GDM1 (cell line): Measurements from ENCODE around the gene PSMG2.

Experiments
- DNase-seq: peaks from one replicate; lab custom pipeline; 2025; lab: John Stamatoyannopoulos, UW

The PSMG2 gene

DNA sequence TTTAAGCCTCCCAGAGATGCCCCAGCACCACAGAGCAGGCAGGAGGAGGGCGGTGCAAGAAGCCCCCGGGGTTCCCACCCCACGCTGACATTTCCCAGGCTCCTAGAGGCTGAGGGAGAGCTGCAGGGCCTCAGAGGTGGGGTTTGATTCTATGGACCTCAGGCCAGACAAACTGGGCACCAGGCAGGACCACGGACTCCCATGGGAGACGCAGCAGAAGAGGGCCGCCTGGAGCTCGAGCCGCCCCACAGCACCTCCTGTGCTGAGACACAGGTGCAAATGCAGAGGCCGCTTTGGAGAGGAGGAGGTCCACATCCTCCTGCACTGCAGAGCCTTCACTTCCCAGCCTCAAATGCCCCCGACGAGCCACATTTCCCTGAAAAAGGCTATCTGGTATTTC is 62.7 kb downstream of the PSMG2 start:
- no peak for DNase-seq

GRCh38 chr18:12766986-12767433 is 64.2 kb downstream of the PSMG2 start:
- DNase-seq: no peak

DNA sequence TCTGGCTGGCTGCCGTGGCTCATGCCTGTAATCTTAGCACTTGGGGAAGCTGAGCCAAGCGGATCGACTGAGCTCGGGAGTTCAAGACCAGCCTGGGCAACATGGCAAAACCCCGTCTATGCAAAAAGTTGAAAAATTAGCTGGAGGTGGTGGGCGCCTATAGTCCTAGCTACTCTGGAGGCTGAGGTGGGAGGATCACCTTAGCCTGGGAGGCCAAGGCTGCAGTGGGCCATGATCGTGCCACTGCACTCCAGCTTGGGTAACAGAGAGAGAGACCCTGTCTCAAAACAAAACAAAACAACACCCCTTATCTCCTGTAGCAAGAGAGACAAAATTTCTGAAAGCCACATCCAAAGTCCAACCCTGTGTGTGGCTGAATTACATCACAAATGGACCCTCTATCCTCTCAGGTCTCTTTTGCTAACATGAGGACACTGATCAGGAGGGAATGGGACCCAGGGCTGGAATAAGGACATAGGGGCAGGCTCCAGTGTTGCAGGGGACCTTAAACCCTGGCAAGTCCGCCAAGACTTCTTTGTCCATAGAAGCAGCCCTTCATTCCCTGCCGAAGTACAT is 64.8 kb downstream of the PSMG2 start:
- no peak for DNase-seq

- no peak for DNase-seq
These were observed 65.8 kb downstream of the PSMG2 start for GRCh38 chr18:12768625-12769024.

GRCh38 chr18:12769136-12769535 is 66.3 kb downstream of the PSMG2 start:
- DNase-seq: no peak

- DNase-seq: no peak
These were observed 67.0 kb downstream of the PSMG2 start for GRCh38 chr18:12769644-12770440.

DNA sequence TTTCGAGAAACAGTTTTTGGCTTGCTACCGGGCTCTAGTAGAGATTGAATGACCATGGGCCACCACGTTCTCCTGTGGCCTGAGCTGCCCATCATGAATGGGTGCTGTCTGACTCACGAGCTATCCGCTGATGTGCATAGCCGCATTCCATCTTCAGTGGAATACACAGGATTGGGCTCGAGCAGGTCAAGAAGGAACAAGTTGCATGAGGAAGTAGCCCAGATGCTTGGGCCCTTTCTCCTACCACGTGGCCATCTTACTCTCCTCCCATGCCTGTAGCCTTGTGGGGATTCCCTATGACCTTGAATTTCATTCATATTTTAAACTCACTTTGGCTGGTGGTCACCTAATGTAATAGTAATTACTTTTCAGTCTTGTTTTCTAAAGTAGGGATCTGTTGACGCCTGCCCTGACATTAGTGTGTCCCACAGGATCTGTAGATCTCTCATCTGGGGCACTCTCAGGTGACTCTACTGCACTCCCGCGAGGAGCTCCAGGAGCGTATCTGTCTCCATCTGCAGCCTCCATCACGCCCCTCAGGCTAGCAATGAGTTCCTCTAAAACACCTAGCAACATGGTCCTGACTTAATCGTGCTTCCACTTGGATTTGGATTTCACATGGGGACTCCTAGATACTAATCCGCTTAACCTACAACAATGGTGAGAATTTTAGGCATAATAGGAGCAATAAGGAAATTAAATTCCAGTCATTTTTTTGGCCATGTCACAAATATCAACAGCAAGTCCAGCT is 67.8 kb downstream of the PSMG2 start:
- no peak for DNase-seq

DNA sequence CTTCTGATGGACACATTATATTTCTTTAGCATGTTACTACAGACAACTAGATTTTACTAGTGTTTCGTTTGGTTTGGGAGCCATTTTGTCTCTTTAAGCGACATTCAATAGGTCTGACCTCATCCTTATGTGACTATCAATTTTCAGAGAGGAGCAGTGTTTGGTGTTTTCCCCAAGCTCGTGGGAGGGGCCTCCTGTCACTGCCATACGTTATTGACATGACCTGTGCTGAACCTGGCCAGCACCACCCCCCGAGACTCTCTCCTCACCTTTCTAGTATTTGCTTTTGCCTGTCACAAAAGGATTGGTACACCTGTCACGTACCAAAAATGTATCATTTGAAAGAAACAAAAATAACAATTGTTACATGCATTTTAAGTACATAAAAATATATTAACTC is 69.3 kb downstream of the PSMG2 start:
- no peak for DNase-seq

DNA sequence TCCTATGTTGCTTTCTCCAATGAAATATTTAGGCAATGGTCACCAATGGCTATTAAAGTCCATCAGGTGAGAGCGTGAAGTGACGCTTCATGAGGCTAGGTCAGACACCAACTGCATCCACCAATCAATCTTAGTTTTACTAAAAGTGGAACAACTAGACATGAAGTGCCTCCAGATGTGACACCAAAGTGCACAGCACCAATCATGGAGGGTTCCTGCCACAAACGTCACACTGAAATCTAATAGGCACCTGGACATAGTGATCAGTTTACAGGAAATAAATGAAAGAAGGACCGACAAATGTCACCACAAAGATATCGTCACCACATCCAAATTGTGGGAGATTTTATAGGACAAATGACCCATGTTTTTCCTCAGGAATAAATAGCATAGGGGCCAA is 70.5 kb downstream of the PSMG2 start:
- DNase-seq: no peak

- DNase-seq: no peak
These were observed 72.1 kb downstream of the PSMG2 start for GRCh38 chr18:12774982-12775381.
